ENCODE measurements around the gene SDC3.
A peak's percentile ranks its signal among the peaks of the same experiment; 100 is the strongest.

The SDC3 gene

GRCh38 chr1:30847358-30847972, 61.1 kb downstream of the SDC3 start:
- H3K27me3 ChIP-seq: peaks cover 77 to 99% (median 89%) of the 10 kb centered on the region in 11 experiments
- H3K4me3 ChIP-seq: no peak overlapping the region
- no peaks in the 10 kb centered on the region for H3K36me3 ChIP-seq
- H3K4me2 ChIP-seq: peak overlapping the region in 2 of 11 experiments; percentile 2 to 56; a peak in 2 of 22 replicates
- no peak for TF ChIP-seq Cebpa-rat (IDR thresholded peaks at IDR 0.05)
- peaks cover 0 to 85% (median 41%) of the 10 kb centered on the region in 11 experiments; a peak in 14 of 22 replicates for H4K20me1 ChIP-seq
- H3K9ac ChIP-seq: no peak overlapping the region
- H3K9me3 ChIP-seq (replicated peaks in 1 of 11): no peaks in the 10 kb centered on the region
- no peak overlapping the region for H3K27ac ChIP-seq
- H3K4me1 ChIP-seq: peaks cover 0 to 26% (median 6%) of the 10 kb centered on the region in 10 experiments; a peak in 12 of 20 replicates

- peaks cover 86 to 100% (median 94%) of the 10 kb centered on the region in 11 experiments for H3K27me3 ChIP-seq
- no peak overlapping the region for H3K9ac ChIP-seq
- TF ChIP-seq Cebpa-rat (IDR thresholded peaks at IDR 0.05): no peak
- H3K36me3 ChIP-seq: no peaks in the 10 kb centered on the region
- H3K4me2 ChIP-seq: no peak overlapping the region; a peak in 1 of 22 replicates
- no peak overlapping the region for H3K4me3 ChIP-seq
- no peaks in the 10 kb centered on the region for H3K9me3 ChIP-seq (replicated peaks in 1 of 11)
- H3K27ac ChIP-seq: no peak overlapping the region
- peaks cover 0 to 88% (median 44%) of the 10 kb centered on the region in 11 experiments; a peak in 14 of 22 replicates for H4K20me1 ChIP-seq
- H3K4me1 ChIP-seq: peaks cover 0 to 19% (median 5%) of the 10 kb centered on the region in 10 experiments; a peak in 9 of 20 replicates
Measured at GRCh38 chr1:30846587-30846986, 62.0 kb downstream of the SDC3 start.

GRCh38 chr1:30845904-30846290, 62.7 kb downstream of the SDC3 start:
- H3K4me1 ChIP-seq: peaks cover 2 to 26% (median 7%) of the 10 kb centered on the region in 10 experiments; a peak in 15 of 20 replicates
- no peak overlapping the region for H3K4me2 ChIP-seq
- no peak for TF ChIP-seq Cebpa-rat (IDR thresholded peaks at IDR 0.05)
- H3K27ac ChIP-seq: no peak overlapping the region
- peaks cover 0 to 93% (median 44%) of the 10 kb centered on the region in 11 experiments; a peak in 15 of 22 replicates for H4K20me1 ChIP-seq
- H3K4me3 ChIP-seq: no peak overlapping the region
- no peaks in the 10 kb centered on the region for H3K36me3 ChIP-seq
- H3K9me3 ChIP-seq (replicated peaks in 1 of 11): no peaks in the 10 kb centered on the region
- H3K27me3 ChIP-seq: peaks cover 93 to 100% (median 100%) of the 10 kb centered on the region in 11 experiments
- H3K9ac ChIP-seq: no peak overlapping the region

GRCh38 chr1:30845237-30845903, 63.2 kb downstream of the SDC3 start:
- no peak overlapping the region for H3K27ac ChIP-seq
- H3K4me3 ChIP-seq: no peak overlapping the region
- no peaks in the 10 kb centered on the region for H3K36me3 ChIP-seq
- peaks cover 97 to 100% (median 100%) of the 10 kb centered on the region in 11 experiments for H3K27me3 ChIP-seq
- H3K4me1 ChIP-seq: peaks cover 4 to 31% (median 12%) of the 10 kb centered on the region in 10 experiments; a peak in 16 of 20 replicates
- TF ChIP-seq Cebpa-rat (IDR thresholded peaks at IDR 0.05): no peak
- no peak overlapping the region for H3K9ac ChIP-seq
- no peaks in the 10 kb centered on the region for H3K9me3 ChIP-seq (replicated peaks in 1 of 11)
- peaks cover 0 to 93% (median 47%) of the 10 kb centered on the region in 11 experiments; a peak in 15 of 22 replicates for H4K20me1 ChIP-seq
- H3K4me2 ChIP-seq: no peak overlapping the region

GRCh38 chr1:30844631-30845030, 63.9 kb downstream of the SDC3 start:
- no peak for TF ChIP-seq Cebpa-rat (IDR thresholded peaks at IDR 0.05)
- Histone ChIP-seq H3K4me3 (no peak overlapping the region), H3K27ac (no peak overlapping the region), H3K27me3 (peaks cover 95 to 100% (median 99%) of the 10 kb centered on the region in 11 experiments), H3K9me3 (replicated peaks in 1 of 11) (peaks cover 0 to 1% (median 0%) of the 10 kb centered on the region in 11 experiments; a peak in 1 of 22 replicates), H3K4me1 (peaks cover 0 to 32% (median 8%) of the 10 kb centered on the region in 10 experiments; a peak in 14 of 20 replicates), H3K9ac (no peak overlapping the region), H3K36me3 (no peaks in the 10 kb centered on the region), H3K4me2 (no peak overlapping the region), H4K20me1 (peaks cover 0 to 87% (median 44%) of the 10 kb centered on the region in 11 experiments; a peak in 15 of 22 replicates)

- Histone ChIP-seq H3K27me3 (peaks cover 83 to 100% (median 97%) of the 10 kb centered on the region in 11 experiments), H3K27ac (no peak overlapping the region), H4K20me1 (peaks cover 0 to 74% (median 34%) of the 10 kb centered on the region in 11 experiments; a peak in 15 of 22 replicates), H3K9ac (no peak overlapping the region), H3K36me3 (no peaks in the 10 kb centered on the region), H3K9me3 (replicated peaks in 1 of 11) (peaks cover 0 to 7% (median 0%) of the 10 kb centered on the region in 11 experiments; a peak in 1 of 22 replicates), H3K4me2 (no peak overlapping the region), H3K4me3 (no peak overlapping the region), H3K4me1 (peaks cover 0 to 30% (median 8%) of the 10 kb centered on the region in 10 experiments; a peak in 14 of 20 replicates)
- no peak for TF ChIP-seq Cebpa-rat (IDR thresholded peaks at IDR 0.05)
Measured at GRCh38 chr1:30842697-30843354, 65.7 kb downstream of the SDC3 start.

GRCh38 chr1:30840904-30841598, 67.5 kb downstream of the SDC3 start:
- H3K4me3 ChIP-seq: no peak overlapping the region
- H3K4me1 ChIP-seq: peaks cover 0 to 18% (median 8%) of the 10 kb centered on the region in 10 experiments; a peak in 14 of 20 replicates
- H3K27ac ChIP-seq: no peak overlapping the region
- H3K9me3 ChIP-seq (replicated peaks in 1 of 11): peaks cover 0 to 7% (median 0%) of the 10 kb centered on the region in 11 experiments; a peak in 1 of 22 replicates
- peak overlapping the region in 6 of 11 experiments; percentile 4 to 89 (median 42); a peak in 11 of 22 replicates for H3K4me2 ChIP-seq
- no peaks in the 10 kb centered on the region for H3K36me3 ChIP-seq
- no peak for TF ChIP-seq Cebpa-rat (IDR thresholded peaks at IDR 0.05)
- peaks cover 0 to 56% (median 24%) of the 10 kb centered on the region in 11 experiments; a peak in 13 of 22 replicates for H4K20me1 ChIP-seq
- H3K9ac ChIP-seq: no peak overlapping the region
- peaks cover 65 to 100% (median 91%) of the 10 kb centered on the region in 11 experiments for H3K27me3 ChIP-seq

- Histone ChIP-seq H3K4me3 (no peak overlapping the region), H3K9ac (no peak overlapping the region), H3K4me1 (peaks cover 0 to 18% (median 8%) of the 10 kb centered on the region in 10 experiments; a peak in 14 of 20 replicates), H3K4me2 (no peak overlapping the region), H3K27me3 (peaks cover 53 to 97% (median 79%) of the 10 kb centered on the region in 11 experiments), H4K20me1 (peaks cover 0 to 50% (median 18%) of the 10 kb centered on the region in 11 experiments; a peak in 12 of 22 replicates), H3K9me3 (replicated peaks in 1 of 11) (peaks cover 0 to 7% (median 0%) of the 10 kb centered on the region in 11 experiments; a peak in 1 of 22 replicates), H3K27ac (no peak overlapping the region), H3K36me3 (no peaks in the 10 kb centered on the region)
- no peak for TF ChIP-seq Cebpa-rat (IDR thresholded peaks at IDR 0.05)
Measured at GRCh38 chr1:30839827-30840359, 68.7 kb downstream of the SDC3 start.
